HG02981 (cell line): ENCODE results near the gene TSPYL6.
"Not testable (repeated sequence)": the region's sequence is repeated elsewhere in the genome, so short reads cannot be mapped to it uniquely, and the experiment has no call there.

ENCODE experiments used
- ATAC-seq: cut with Tn5 transposase; IDR thresholded peaks from one replicate; pipeline ENCODE4 v1.9.1; 2021; ENCODE audit warnings: mild to moderate bottlenecking, moderate library complexity; ENCODE audit not compliant: unreplicated experiment

The TSPYL6 gene

DNA sequence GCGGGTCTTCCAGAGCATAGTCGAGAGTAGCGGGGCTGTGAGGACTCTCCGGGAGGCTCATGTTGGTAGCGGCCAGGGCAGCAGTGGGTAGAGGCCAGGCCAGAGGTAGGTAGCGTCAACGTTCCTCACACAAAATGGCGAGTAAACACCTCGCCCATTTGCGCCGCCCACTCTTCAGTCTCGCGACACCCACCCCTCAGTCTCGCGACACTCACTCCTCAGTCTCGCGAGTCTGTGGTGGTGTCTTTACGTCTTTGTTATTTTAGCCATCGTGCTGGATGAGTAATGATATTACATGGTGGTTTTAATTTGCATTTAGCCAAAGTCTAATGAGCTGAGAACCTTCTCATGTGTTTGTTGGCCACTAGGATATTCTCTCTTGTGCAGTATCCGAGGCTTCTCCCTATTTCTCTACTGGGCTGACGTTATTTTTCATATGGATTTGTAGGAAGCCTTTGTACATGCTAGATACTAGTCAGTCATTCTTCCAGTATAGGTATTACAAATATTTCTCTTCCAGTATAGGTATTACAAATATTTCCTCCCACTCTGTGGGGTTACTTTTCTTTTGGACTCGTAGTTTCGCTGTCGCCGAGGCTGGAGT lies at the start of gene TSPYL6:
TSS of gene TSPYL6 (minus strand) at position 139 of the 604 bp plus-strand sequence. CDS start at position 61, 78 bp downstream.
- no peak for ATAC-seq

DNA sequence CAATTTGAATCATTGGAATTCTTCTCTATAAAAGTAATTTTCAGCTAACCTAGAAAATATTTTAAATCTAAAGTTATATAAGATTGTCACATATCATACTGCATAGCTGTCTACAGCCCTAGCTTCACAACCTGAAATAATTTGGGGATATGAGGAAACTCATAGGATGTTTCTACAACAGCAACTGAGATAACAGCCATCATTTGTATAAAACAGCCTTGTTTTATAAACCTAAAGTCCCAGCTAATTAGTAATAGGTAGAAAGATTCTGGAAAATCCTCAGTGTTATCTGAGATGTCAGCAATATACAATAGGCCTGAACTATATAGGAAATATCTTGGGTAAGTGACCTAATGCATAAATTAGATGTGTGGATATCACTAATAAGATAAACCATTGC lies 47.6 kb upstream of the TSPYL6 start:
- no peak for ATAC-seq

DNA sequence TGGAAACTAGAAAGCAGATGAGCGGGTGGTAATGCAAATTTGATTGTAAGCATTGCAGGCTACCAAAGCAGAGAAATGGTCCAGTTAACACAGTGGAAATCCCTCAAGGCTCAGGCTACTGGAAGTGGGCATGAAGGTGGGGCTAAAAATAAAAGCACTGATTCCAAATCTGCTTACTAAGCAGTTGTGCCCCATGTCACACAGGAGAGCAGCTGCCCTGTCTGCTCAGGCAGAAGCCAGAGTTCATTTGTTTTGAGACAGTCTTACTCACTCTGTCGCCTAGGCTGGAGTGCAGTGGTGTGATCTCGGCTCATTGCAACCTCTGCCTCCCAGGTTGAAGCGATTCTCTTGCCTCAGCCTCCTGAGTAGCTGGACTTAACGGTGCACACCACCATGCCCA lies 42.5 kb upstream of the TSPYL6 start:
- ATAC-seq, result no peak

DNA sequence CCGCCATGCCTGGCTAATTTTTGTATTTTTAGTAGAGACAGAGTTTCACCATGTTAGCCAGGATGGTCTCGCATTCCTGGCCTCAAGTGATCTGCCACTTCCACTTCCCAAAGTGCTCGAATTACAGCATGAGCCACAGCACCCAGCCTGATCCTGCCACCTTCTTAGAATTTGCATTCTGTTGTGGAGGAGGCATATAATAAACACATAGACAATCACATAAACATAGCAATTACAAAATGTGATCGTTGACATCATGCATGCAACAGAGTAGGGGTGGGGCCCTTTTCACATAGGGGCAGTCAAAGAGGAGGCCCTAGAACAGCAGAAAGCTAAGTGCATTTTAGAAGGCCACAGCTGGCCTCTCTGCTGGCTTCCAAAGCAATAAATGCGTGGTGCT lies 39.9 kb upstream of the TSPYL6 start:
- no peak for ATAC-seq

DNA sequence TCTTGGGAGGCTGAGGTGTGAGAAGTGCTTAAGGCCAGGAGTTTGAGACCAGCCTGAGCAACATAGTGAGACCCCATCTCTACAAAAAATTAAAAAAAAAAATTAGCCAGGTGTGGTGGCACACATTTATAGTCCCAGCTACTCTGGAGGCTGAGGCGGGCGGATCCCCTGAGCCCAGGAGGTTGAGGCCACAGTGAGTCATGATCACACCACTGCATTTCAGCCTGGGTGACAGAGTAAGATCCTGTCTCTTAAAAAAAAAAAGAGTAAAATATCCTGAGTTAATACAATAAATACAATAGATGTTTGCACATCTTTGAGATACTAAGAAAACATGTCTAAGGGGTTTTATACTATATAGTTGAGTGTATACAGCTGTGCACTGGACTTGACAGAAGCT lies 38.6 kb upstream of the TSPYL6 start:
- not testable (repeated sequence) for ATAC-seq

DNA sequence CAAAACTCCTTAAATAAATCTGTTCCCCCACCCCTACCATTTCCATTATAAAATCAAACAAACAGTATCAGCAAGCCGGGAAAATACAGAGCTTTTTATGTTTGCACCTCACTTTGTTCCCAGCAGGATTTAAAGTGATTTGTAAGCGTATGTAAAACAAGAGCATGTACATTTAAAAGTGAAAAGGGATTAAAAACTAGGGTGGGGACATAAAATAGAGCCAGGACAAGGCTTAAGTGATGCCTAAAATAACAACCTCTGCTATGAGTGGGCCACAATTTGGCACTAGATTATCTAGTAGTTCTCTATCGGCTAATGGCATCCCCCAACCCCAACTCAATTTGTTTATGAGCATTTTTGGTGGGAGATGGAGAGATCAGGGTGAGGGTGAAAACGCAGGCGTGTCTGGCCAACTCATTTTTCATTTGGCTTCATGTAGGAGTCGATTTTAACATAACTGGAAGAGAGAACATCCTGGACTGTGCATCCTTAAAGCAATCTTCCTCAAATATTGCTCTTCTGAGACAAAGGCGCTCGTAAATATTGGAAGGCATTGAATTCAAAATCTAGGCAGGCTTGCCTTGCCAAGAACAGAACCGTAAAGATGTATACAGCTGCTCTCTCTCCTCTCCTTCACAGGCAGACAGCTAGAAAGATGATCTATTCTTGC lies 34.5 kb upstream of the TSPYL6 start:
- no peak for ATAC-seq

DNA sequence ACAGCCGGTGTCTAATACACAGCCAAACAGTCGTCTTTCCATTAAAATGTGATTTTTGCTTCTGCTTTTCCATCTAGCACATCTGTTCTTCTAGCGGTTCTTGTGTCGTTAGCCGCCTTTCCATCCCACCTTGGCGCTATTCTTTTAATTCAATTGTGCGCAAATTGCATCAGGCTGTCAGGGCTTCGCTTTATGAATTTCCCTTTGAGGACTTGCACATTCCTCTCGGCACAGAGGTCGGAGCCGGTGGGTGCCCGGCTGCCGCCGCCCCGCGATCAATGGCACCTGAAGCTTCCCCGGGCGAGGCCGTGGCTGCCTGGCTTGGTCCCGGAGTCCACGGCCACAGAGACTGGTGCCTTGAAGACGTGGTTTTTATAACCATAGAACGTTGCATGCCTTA lies 33.9 kb upstream of the TSPYL6 start:
- no peak for ATAC-seq

DNA sequence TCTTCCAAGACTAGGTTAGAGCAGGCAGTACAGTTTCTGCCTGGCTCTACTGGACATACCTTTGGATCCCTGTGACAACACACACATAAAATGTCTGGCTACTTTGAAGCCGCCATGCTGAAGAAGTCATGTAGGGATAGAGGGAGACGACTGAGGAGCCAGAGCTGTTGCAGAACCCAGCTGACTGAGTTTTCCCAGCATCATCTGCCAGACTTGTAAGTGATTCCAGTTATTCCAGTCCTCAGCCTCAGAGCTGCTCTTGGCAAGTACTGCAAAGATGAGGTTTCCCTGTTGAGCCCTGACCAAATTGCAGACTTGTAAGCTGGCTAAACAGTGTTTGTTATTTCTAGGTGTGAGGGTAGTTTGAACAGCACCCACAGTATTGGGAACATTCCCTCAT lies 31.5 kb upstream of the TSPYL6 start:
- ATAC-seq, result no peak

DNA sequence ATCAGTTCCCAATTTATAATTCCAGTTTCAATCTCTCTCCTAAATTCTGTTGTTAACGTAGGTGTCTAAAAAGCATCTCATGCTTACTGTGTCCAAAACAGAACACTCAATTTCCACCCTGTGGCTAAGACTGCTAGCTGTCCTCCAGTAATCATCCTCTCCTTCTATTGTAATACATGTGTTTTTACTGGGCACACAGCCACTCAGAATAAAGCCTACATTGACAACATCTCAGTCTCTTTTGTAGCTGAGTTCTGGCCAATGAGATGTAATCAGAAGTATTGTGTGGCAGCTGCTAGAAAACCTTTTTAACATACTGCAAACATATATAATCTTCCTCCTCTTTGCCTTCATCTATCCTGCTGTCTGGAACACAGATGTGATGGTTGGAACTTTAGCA lies 29.4 kb upstream of the TSPYL6 start:
- ATAC-seq, result no peak

DNA sequence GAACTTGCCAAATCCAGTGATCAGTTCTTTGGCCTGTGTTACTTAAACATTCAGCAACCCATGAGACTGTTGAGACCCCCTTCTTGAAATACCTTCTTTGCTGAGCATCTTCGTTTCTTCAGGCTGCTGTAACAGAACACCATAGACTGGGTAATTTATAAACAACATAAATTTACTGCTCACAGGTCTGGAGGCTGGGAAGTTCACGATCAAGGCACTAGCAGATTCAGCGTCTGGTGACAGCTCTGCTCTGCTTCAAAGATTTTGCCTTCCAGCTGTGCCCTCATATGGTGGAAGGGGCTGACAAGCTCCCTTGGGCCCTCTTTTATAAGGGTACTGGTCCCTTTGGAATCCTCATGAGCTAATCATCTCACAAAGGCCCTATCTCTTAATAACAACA lies 28.8 kb upstream of the TSPYL6 start:
- ATAC-seq, result no peak

DNA sequence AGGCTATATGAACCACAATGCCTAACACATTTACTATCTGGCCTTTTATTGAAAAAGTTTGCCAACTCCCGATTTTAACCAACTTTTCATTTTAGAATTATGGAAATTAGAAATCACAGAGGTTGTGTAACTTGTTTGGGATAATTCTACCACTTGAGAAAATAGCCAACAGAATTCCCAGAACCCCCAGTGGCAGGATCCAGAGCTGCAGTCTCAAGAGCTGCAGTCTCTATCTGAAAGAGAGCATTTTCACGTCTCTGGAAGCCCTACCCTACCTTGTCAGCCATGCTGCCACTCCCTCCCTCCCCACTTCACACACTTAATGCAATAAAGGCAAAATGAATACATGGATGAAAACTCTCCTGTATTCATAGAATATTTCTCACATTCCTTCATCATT lies 23.4 kb upstream of the TSPYL6 start:
- no peak for ATAC-seq

DNA sequence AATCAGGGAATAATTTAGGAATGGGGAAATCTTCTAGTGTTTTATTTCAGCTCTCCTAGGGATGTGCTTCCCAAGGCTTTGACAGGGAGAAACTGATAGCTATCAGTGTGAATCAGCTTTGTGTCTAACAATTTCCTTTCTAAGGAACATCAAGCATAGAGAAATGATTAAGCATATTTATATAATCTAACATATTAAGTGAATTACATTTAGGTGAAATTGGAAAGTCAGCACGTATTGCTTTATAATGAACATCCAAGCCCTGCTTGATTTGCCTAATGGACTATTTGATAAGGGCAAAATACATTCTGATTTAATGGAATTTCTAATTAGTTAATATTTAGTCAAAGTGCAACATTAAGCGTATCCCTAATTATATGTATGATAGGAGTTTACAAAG lies 19.5 kb upstream of the TSPYL6 start:
- ATAC-seq, result no peak

DNA sequence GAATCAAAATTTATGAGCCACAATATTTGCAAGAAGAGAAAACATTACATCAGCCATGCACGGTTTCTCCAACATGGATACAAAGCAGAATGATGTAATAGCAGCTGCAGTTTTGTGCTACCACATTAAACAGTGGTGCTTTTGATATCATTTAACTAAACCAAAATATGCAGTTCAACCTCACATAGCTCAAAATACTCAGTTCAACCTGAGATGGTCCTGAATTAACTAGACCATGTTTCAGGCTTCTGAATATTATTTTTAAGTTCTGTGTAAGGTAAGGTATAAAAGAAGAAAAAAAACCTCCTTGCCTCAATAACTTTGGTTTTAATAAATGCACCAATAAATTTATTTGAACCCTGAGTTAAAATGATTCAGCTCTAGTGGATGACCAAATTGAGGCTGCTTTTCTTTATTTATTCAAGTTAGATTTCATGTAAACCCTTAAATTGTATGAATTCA lies 18.8 kb upstream of the TSPYL6 start:
- ATAC-seq, result no peak

DNA sequence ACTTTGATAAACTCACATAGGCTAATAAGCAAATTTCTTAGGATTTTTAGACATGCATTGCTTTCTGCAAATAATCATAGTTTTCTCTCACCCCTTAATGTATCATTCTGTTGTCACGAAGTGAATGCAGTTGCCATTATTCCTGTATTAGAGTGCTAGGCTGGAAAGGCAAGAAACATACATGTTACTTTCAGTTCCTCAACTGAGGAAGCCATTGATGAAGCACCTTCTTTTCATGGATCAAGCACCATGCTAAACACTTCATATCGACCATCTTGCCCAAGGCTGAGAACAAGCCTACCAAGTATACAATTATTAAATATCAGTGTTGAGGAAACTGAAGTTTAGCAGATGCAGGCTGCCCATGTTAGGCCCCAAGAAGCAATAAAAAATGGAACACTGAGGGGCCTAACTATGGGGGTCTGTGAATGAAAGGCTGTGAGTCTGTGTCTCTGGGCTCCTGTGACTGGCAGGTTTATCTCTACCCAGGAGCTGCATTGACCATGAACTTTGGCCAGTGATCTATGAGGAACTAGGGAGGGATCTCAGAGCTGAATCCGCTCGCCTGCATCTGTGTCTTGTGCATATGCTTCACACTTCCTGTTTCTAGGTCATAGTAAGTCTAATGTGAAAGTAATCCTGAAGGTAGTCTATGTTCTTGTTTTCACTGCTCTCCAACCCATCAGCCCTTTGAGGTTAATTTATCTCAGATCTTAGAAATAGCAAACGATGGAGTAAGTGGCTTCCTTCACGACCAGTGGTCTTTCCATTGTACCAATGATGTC lies 16.0 kb upstream of the TSPYL6 start:
- peak; percentile 95 for ATAC-seq

DNA sequence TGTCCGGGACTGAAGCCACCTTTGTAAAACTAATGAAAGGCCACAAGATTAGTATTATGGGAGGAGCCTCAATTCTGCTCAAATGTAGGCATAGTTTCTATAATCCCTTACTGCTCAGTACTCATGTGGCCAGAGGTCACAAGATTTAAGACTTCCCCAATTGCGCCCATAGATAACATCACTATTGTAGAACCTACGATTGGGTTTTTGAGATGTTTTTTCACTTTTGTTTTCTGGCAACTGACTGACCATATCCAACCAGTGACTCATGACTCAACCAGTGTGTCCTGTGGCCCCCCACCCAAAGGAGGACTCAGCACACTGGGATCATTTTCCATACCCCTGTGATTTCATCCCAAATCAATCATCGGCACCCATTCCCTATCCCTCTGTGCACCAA lies 15.2 kb upstream of the TSPYL6 start:
- no peak for ATAC-seq

DNA sequence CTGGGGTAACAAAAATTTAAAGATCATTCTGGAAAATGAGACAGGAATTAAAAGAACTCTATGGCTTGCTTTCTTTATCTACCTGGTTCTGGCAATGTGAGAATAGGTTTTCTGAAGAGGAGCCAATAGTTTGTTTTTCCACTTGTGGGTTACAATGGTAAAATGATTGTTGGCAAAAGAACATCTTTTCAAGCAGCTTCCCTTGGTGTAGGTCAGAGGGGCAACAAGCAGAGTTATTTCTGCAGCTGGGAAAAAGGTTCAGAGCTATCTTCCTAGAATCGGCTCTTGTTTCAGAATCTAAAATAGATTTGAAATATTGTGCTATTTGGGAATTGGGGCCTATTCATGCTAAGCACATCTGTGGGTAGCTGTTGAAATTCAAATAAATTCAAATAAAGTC lies 11.5 kb upstream of the TSPYL6 start:
- ATAC-seq, result no peak

DNA sequence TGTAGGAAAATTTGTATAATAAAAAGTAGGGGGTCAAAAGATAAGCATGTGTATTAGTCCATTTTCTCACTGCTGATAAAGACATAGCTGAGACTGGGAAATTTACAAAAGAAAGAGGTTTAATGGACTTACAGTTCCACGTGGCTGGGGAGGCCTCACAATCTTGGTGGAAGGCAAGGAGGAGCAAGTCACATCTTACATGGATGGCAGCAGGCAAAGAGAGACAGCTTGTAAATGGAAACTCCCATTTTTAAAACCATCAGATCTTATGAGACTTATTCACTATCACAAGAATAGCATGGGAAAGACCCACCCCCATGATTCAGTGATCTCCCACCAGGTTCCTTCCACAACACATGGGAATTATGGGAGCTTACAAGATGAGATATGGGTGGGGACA lies 9.1 kb upstream of the TSPYL6 start:
- ATAC-seq, result not testable (repeated sequence)

DNA sequence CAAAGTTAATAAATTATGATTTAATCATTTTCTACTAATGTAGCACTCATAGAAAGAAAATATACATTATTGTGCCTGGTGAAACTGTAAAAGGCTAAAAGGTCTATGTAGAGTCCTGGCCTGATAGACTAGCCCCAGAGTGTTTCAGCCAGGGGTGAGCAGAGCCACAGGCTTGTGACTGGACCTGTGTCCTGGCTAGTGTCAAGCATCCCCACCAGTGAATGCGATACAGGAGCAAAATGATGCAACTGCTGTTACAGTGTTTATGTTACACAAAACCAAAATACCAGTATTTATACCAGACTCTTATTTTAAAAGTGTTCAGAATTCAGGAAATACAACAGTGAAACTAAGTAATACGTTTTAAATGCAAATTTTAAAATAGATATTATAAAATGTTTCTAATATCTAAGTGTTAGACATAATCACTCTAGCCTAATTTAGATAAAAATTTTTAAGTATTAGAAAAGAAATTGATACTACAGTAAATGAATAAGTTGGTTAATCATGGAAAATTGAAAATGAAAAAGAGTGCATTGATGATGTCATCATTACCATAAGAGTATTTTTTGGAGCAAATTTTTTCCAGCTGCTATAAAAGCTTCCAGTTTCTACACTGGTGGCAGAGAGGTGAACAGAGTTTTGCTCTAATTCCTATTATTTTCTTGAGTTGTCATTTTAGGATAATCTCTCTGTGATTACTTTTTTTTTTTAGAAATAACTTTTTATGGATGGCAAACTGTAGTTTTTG lies 6.2 kb upstream of the TSPYL6 start:
- ATAC-seq, result no peak

DNA sequence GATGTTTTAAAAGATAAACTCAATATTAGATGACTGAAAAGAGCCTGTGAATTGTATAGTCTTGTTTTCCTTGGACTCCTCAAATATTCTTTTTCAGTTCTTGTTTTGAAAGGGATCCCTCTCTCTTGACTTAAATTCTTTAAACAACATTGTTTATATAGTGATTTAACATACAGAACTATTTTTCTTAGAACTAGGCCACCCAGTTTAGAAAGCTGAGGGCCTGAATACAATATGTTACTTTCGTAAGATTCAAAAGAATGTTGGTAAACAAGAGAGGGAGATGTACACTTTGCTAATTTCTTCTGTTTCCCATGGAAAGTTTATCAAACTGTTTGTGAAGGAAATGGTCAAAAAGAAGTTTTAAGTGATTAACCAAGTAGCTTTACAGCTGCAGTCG lies 5.5 kb upstream of the TSPYL6 start:
- no peak for ATAC-seq

DNA sequence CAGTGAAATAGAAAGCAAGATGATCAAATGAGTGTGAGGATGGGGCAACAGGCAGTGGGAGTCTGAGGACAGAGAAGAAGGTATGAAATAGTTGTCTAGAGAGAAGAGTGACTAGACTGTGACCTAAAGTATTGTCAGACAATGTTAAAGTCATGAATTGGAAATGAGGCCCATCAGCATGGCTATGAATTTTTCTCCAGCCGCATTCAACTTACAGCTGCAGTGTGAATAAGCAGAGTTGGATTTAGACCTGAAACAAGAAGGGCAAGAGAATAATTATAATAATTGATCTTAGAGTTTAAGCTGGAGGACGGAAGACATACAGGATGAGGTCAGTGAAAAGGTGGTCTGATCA lies 4.2 kb upstream of the TSPYL6 start:
- no peak for ATAC-seq

DNA sequence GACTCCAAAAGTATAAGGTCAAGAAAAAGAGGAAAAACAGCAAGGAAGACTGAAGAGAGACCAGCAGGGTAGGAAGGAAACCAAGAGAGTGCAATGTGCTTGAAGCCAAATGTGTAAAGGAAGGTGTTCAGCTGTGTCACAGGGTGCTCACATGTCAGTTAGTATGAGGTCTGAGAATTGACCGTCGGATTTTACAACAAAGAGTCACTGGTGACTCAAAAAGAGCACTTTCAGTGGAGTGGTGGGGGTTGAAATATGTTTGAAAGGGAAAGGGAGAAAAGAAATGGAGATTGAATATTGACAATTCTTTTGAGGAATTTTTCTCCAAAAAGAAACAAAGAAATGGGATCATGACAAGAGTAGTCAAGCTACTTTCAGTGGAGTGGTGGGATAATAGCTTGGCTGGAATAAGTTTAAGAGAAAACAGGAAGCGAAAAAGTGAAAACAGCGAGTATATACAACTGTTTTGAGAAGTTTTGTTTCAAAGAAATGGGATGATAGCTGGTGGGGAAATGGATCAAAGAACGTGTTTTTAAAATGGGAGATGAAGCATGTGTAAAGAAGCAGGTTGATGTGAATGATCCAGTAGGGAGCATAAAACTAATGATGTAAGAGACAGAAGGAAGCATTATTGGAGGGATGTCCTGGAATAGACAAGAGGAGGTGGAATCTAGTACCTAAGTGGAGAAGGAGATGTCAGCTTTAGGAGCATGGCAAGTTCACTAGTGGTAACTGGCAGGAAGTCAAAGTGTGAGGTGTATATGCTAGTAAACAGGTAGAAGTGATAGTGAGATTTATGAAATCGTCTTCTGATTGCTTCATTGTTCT lies 3.6 kb upstream of the TSPYL6 start:
- ATAC-seq, result peak; percentile 70
